GM18909 (cell line): ENCODE measurements around the gene SLC35F4.

Experiments used
- ATAC-seq: cut with Tn5 transposase; IDR thresholded peaks from one replicate; pipeline ENCODE4 v1.9.1; 2021; ENCODE audit warnings: mild to moderate bottlenecking; ENCODE audit not compliant: unreplicated experiment, poor library complexity

The SLC35F4 gene

GRCh38 chr14:57652769-57653168 lies 213.1 kb downstream of the SLC35F4 start:
- ATAC-seq: no peak

DNA sequence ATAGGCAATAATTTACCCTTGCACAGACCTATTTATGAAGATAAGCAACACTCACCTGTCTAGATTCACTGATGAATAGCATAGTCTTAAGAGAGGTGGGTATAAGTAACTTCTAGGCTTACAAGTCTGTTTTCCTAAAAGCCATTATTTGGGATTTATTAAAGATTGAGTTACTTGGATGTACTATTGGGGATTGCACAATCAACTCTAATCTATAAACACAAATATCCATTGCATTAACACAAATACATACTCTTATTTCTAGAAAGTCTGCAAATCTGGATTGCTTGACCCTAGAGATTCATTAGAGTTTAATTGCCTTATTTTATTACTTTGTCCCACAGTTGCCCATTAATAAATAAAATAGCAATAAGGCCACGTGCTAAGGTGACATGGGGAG lies 224.1 kb downstream of the SLC35F4 start:
- ATAC-seq: no peak

DNA sequence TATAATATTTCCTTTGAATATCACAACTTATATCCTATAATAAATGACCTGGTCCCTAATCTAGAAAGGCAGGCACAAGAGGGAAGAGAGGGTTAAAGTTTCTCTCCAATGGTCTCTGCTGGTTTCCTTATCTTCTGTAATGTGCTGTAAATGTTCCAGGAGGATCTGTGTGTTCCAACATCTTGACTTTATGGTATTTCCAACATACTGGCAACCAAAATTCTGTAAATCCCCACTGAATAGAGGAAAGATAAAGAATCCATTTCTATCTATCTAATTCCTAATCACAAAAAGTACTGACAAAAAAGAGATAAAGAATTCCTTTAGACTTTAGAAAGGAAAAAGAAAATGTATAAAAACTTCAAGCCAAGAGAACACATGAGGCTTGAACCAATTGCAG lies 225.9 kb downstream of the SLC35F4 start:
- no peak for ATAC-seq

DNA sequence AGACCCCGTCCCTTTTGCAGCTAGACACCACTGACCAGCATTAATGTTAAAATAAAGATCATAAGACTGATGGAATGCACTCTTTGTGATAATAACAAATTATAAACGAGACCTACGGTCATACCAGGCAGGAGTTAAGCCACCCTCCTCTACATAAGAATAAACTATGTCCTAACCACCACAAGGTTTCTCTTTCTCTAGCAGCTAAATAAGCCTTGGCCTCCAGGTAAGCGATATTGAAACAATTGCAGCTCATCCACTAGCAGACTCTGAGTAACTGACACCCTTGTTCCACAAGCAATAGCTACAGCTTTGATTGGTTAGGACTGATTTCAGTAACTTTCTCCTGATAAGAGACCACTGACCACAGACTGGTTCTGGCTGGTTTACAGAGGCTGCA lies 228.0 kb downstream of the SLC35F4 start:
- ATAC-seq: no peak

GRCh38 chr14:57634335-57634734 lies 231.6 kb downstream of the SLC35F4 start:
- ATAC-seq: no peak

GRCh38 chr14:57632649-57633048 lies 233.2 kb downstream of the SLC35F4 start:
- ATAC-seq: no peak

DNA sequence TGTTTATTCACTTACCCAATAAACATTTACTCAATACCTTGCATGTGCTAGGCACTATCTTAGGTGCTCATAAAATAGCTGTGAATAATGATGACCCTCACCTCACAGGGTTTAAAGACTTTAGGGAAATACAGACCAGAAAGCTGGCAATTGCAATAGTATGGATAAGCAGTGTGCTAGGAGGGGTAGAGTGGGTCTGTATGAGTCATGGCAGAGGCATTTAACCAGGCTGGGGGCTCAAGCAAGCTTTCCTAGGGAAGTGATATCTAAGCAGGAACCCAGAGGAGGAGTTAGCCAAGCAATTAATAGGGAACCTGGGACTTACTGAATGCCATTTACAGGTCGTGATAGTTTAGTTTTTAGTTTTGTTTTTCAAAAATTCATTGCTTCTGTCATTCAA lies 248.4 kb downstream of the SLC35F4 start:
- no peak for ATAC-seq

- no peak for ATAC-seq
Measured at GRCh38 chr14:57612946-57613345, 252.9 kb downstream of the SLC35F4 start.

DNA sequence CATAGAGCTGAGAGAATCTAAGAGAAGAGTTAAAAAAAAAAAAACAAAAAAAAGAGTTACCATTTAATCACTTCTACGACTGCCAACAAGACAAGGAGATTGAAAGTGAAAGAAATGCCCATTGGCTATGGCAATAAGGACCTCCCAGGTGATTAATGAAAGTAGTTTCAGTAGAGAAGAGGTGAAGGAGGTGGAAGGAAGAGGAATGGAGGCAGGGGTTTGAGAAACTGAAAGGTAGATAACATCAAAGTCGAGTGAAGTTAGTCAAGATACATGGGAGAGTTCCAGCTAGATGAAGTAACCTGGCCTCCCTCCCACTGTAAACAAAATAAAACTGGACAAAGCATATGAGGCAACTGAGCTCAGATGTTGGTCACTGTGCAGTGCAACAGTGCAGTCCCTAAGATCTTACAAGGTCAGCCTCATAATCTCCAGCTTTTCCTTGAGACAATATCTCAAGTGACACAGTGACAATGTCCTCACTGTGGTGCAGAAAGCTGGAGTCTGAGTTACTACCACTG lies 254.3 kb downstream of the SLC35F4 start:
- ATAC-seq: no peak

DNA sequence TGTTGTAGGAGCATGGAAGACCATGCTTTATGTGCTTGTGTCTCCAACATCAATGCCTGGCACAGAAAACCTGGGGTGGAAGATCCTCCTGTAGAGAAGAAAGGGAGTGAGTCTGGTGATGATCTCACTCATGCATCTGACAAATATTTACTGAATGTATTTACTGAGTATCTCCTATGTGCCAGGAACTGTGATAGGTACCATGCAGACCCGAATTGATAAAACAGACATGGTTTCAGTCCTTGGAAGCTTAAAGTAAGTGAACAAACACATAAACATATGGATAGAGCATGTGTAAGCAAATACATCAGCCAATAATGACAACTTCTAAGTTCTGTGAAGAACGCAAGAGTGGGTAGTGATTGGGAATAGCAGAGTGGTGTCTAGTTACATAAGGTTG lies 255.3 kb downstream of the SLC35F4 start:
- ATAC-seq: no peak

DNA sequence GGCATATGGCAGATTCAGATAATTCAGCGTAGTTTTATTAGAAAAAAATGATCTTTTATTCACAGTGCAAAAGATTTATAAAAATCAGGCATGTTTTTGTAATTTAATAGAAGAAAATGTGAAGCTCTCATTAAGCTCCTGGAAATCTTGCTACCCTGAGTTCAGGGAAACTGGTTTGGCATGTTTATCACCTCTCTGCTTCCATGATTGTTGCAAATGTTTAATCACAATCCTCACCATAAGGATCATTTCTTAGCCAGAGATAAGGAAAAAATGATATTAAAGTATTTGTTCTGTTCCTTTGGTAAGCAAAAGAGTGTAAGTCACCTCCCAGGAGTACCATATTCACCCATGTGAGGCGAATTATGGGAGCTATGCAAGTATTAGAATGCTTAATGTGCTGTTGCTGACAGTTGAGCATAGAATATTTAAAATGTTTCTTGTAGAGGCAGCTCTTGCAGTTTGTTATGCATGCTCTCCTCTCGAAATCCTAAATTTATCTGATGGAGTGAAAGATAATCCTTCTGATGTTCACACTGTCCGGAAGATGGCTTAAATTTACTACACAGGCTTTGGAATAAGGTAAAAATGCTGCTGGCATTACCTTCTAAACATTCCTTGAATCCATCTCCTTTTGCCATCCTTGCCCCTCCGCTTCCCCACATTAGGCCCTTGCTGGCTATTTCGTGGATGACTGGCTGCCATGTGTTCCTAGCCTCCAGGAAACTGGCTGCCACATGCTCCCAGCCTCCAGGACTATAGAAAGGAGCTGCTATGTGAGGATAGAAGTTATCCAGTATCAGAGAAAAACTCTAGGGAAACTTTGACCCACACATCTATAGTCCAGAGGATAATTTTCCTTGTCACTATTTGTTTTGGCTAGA lies 256.5 kb downstream of the SLC35F4 start:
- ATAC-seq: no peak

GRCh38 chr14:57607086-57607485 lies 258.8 kb downstream of the SLC35F4 start:
- no peak for ATAC-seq

GRCh38 chr14:57583396-57583795 lies 282.5 kb downstream of the SLC35F4 start:
- ATAC-seq: no peak

GRCh38 chr14:57582746-57583145 lies 283.1 kb downstream of the SLC35F4 start:
- ATAC-seq: no peak

GRCh38 chr14:57578801-57579200 lies 287.1 kb downstream of the SLC35F4 start:
- ATAC-seq: no peak

DNA sequence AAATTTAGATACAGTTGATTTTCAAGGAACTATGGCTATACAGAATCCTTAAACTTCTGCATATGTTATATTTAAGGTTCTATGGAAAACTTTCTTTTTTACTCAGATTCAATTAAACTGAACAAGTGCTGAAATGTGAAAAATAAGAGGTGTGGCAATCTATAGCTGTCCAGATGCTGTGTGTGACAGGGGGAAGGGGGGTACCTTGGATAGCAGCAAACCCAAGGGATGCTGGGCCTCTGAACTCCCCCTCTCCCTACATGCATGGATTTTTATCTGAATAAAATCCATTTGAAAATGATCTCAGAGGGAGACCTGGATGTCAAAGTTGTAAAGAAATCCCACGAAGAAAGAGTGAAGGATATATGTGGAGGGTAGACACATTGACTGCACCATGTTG lies 289.4 kb downstream of the SLC35F4 start:
- ATAC-seq: no peak

DNA sequence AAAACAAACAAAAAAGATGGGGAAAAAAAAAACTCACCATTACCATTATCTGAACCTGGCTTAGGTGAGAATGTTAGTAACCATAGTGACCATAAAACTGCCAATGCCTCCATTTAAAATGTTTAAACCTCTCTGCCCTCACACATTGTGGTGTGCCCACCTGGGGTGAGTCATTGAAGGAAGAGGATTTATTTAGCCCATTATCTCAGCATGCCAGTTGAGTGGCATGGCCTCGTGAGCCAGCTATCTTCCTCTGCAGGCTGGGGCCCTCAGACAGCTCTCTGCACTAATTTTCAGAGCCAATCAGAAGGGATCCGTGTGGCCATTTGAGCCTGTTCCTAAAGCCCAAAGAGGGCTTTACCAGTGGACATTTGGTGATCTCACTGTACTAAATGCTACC lies 290.4 kb downstream of the SLC35F4 start:
- no peak for ATAC-seq

- ATAC-seq: peak; percentile 44
Measured at GRCh38 chr14:57574617-57575288, 291.1 kb downstream of the SLC35F4 start.

DNA sequence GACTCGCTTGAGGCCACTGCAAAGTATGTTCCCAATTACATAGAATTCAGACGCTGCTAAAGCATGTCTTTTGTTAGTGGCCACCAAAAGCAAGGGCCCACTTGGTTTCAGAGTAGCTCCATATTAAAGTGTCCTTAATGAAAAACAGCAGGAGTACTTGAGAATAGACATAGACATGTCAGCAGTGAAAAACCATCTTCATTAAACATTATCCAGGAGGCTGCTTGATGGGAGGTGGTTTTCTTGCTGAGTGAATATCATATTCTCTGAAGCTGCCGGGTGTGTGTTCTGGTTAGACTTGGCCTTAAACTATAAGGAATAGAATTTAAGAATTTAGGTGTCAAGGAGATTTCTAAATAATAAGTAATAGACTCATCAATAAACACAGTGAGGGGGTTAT lies 292.7 kb downstream of the SLC35F4 start:
- ATAC-seq: peak; percentile 46

DNA sequence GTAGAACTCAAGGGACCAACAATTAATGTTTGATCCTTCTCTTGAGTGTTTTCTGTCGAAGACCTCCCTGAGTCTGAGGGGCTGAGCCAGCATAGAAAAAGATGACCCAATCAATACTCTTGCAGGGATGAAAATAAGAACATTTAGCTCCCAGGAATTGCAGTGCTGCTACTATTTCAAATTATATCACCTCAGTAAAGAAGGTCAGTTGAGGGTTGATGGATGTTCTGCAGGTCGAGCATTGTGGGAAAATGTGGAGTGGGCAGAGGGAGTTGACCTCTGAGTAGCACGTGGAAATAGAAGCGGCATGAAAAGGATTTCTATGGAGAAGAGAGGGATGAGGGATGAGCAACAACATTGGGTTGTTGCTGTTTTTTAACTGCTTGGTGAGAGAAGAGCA lies 297.3 kb downstream of the SLC35F4 start:
- no peak for ATAC-seq

DNA sequence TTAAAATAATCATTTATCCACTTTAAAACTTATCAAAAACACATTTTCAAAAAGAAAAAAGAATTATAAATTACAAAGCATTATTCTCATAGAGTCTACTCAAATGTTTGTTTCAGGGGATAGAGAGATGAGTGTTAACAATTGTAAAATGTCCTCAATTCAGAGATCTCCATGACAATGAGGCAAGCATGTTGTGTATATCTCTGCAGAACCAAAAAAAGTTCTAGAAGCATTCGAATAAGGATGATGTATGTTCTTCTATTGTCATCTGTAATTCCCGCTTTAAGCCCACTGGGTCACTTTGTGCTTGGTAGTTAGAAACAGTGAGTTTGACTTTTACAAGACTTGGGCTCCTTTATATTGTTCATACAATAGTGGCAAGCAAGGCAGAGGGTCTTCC lies 298.7 kb downstream of the SLC35F4 start:
- ATAC-seq: no peak

GRCh38 chr14:57560681-57561080 lies 305.2 kb downstream of the SLC35F4 start:
- ATAC-seq: peak; percentile 92
